Endothelial cell of hepatic sinusoid (primary cell): ENCODE data around the gene CXCL13.
"Not testable (repeated sequence)": the region's sequence is repeated elsewhere in the genome, so short reads cannot be mapped to it uniquely, and the experiment has no call there.

ENCODE experiments used
- in situ Hi-C: cut with HindIII; loops from 2 replicates; pipeline ENCODE4 v1.10.0; 2017; ENCODE audit warnings: low sequenced_read_pairs

Gene CXCL13, protein sequence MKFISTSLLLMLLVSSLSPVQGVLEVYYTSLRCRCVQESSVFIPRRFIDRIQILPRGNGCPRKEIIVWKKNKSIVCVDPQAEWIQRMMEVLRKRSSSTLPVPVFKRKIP

DNA sequence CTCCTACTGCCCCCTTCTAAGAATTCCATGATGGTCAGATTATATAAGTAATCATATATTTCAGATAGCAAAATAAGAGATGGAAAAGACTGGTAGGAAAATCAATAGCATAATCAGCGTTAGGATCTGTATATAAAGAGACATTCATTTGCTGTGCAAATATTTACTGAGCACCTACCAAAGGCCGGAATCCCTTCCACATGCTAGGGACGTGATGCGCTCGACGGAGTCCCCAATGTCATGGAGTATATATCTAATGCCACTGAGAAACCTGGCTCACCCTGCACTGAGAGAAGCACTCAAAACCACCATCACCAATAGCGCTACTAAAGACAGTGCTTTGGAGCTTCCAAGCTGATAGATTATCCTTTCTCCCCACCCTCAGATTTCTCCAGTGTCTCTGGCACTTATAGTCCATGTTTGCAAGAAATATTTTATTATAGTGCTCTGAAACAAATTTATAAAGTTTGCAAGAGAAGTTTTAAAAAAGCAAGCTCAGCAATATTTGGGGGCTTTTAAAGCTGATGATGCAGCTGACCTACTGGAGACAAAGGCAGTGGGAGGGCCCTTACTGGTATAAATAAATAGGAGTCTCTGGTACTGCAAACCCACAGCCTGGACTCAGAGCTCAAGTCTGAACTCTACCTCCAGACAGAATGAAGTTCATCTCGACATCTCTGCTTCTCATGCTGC, at the start of gene CXCL13:
Gene CXCL13, plus strand, starts transcription at position 611 of the 693 bp plus-strand sequence. Its CDS starts 46 bp downstream, at position 657.
- in situ Hi-C loops = loop anchor here (5.0 kb wide), 1 partner anchor 37 kb away; no protein-coding TSS in a partner anchor

DNA sequence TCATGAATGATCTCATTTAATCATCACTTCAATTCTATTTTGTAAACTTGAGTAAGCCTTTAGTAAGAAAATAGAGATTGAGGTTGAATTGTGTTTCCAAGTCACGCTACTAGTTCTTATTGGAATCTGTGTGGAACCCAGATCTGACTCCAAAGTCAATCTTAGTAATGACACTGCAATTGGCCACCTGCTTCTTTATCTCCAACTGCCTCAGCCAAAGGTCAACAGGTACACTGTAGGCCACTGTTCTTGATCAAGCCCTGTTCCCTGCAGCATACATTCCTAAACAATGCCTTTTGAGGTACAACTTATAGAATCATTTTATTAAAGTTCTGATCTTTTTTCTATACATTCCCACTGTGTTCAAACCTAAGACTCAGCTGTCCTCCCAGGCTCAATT, 45.5 kb upstream of the CXCL13 start:
- in situ Hi-C loops = no loop called here

DNA sequence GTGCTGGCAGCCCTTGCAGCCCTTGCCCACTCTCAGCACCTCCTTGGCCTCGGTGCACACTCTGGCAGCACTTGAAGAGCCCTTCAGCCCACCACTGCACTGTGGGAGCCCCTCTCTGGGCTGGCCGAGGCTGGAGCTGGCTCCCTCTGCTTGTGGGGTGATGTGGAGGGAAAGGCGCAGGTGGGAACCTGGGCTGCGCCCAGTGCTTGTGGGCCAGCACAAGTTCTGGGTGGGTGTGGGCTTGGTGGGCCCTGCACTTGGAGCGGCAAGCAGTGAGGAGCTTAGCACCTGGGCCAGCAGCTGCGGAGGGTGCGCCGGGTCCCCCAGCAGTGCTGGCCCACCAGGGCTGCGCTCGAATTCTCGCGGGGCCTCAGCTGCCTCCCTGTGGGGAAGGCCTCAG, 43.9 kb upstream of the CXCL13 start:
- in situ Hi-C loops = not testable (repeated sequence)

DNA sequence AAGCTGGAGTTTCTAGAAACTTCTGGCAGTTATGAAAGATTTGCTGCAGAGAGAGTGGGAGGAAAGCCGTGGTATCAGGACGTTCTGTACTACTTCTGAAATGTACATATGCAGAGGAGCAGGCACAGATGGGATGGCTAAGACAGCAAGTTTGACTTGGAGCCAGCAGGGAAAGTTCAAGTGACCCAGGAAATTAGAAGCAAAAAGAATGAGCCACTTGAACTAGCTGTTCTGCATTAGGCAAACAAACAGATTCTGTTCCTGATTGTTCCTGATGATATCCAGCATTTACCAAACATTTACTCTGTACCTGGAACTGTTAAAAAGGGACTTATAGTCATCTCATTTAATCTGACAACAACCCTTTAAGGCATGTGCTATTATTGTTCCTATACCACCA, 41.4 kb upstream of the CXCL13 start:
- in situ Hi-C loops = no loop called here

DNA sequence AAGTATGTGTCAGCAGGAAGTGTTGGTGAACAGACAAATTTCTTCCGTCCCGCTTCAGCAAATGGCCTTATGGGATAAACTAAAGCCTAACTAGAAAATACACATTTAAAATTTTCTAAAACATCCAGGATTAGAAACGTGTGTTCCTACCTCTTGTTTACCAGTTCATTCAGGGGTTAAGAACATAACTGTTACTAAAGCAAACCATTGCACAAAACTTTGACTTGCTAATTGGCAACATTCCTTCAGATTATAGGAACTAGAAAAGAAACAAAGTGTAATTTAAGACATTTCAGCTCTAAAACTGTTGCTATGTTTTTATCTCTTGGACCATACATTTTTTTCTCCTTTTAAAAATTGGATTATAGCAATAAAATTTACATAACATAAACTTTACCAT, 39.5 kb upstream of the CXCL13 start:
- in situ Hi-C loops = no loop called here

DNA sequence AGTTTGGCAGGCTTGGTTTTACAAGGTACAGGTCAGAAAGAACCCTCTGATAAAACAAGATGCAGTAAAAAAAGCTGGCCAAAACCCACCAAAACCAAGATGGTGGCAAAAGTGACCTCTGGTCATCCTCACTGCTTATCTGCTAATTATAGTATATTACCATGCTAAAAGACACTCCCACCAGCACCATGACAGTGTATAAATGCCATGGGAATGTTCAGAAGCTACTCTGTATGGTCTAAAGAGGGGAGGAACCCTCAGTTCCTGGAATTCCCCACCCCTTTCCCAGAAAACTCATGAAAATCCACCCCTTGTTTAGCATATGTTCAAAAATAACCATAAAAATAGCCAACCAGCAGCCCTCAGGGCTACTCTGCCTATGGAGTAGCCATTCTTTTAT, 38.1 kb upstream of the CXCL13 start:
- in situ Hi-C loops = no loop called here

DNA sequence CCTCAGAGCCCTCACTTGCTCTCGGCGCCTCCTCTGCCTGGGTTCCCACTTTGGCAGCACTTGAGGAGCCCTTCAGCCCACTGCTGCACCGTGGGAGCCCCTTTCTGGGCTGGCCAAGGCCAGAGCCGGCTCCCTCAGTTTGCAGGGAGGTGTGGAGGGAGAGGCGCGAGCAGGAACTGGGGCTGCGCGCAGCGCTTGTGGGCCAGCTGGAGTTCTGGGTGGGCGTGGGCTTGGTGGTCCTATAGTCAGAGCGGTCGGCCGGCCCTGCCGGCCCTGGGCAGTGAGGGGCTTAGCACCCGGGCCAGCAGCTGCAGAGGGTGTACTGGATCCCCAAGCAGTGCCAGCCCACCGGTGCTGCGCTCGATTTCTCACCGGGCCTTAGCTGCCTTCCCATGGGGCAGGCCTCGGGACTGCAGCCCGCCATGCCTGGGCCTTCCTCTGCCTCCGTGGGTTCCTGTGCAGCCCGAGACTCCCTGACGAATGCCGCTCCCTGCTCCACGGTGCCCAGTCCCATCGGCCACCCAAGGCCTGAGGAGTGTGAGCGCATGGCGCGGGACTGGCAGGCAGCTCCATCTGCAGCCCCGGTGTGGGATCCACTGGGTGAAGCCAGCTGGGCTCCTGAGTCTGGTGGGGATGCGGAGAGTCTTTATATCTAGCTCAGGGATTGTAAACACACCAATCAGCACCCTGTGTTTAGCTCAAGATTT, 35.0 kb upstream of the CXCL13 start:
- in situ Hi-C loops = not testable (repeated sequence)

DNA sequence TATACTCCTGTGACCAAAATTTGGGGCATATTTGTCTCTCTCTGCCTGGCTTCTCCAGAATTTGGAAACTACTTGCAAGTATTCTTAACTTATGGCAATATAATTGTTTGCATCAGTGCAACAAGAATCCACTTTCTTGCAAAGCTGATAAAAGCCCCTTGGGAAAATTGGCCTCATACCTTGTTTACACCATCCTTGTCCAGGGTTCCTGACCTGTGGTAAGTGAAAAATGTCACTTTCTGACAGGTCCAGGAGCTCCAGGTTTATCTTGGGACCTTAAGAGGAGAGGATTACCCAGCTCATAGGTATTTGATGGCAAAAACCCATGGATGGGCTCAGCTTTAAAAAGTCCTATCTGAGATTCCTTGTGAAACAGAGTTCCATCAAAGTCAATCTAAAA, 29.3 kb upstream of the CXCL13 start:
- in situ Hi-C loops = no loop called here

DNA sequence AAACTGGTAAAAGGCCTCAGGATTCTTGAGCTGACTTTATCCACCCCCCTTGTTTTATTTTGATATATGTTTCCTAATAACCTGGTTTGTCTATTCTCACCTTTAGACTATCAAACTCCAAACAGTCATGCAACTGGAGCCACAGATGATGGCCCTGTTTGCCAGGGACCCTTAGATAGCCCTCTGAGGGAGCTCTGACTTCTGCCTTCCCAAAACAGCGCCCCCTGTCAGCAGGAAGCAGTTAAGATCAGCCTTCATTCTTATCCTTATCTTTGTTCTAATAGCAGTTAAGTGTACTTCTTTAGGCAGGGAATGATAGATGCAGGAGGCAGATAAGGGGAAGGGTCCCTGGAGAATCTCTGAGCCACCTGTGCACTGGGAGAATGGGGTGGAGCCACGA, 27.5 kb upstream of the CXCL13 start:
- in situ Hi-C loops = no loop called here

DNA sequence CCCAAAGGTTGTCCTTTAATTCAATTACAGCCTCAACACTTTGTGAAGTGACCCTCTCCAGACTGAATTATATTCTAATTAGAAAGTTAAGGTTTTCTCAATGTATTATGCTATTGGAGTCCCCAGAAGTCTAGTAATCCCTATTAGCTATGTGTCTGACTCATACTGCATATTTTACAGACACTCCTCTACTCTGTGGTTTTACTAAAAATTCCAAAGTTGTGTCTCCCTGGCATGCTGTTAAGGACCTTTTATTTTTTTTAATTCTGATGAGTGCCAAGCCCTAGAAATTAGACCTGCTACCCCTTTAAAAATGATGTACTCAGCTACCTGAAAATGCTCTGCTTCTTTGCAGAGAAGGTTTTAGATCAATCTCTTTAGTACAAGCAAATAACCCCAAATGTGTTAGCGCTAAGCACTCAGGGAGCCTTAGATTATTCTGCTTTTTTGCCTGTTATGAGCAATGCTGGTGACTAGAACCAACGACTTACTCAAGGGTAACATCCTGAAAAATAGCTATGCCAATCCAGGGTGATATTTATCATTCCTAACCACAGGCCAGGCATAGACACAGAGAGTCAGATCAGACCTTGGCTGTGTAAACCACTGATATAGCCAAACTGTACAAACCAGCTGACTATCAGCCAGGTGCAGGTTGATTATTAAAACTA, 26.1 kb upstream of the CXCL13 start:
- in situ Hi-C loops = no loop called here

DNA sequence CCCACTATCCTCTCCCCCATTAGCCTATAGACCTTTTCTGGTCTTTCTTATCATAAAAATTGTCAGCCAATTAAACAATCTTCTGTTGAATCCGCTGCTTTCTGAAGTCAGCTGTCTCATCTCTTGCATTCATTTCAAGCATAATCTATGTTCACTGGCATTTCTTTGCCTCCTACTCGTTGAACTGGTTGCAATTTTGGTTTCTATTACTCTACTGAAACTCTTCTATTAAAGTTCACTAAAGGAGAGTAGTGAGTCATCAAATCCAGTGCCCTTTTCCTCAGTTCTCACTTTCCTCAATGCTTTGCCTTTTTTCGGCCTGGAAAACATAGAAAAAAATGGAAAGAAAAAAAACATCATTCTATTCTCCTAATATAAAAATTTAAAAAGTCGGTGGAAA, 23.9 kb upstream of the CXCL13 start:
- in situ Hi-C loops = no loop called here

DNA sequence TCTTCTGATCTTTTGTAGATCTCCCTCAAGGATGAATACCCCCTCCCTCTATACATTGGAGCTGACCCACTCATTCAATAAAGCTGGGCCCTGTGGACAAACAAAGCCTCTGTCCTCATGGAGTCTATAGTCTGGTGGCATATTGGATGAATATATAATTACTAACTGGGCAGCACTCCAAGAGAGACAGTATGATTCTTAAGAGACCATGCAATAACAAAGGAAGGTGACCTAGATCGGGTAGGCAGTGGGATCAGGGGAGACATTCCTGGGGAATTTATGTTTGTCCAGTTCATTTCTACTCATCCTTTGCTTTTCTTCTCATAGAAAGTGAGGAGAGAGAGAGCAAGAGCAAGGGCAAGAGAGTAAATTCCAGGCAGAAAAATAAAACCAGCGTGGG, 23.5 kb upstream of the CXCL13 start:
- in situ Hi-C loops = no loop called here

DNA sequence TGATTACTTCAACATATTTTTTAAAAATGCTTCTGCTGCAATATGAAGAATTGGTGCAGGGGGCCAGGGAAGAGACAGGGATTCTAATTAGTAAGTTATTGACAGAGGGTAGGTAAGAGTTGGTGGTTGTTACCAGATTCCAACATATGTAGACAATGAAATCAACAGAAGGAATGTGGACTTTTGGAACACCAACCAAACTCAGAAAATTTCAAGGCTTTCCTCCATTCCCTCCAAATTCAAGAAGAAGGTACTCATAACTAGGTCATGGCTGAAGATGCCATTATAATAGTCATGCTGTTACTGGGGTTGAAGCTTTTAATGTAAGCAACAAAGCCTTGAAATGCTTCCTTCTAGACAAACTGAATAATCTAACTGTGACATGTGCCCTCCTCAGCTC, 22.9 kb upstream of the CXCL13 start:
- in situ Hi-C loops = no loop called here

DNA sequence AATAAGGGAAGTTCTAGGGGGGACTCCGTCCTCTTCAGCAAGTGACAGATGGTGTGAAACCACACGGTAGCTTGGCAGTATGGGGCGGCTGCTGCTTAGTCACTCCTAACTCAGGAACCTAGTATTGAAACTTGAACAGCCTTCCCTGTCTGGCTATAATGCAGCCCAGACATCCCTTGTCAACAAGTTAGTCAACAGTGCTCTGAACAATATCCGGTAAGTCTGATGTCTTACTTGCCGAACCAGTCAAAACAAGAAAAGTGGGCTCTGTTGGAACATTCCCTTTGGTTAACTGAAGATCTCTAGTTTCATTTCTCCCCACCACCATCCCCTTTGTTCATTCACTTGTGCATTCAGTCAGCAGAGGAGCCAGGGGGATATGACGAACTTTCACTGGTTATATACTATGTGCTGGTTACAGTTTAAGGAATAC, 18.7 kb upstream of the CXCL13 start:
- in situ Hi-C loops = no loop called here

DNA sequence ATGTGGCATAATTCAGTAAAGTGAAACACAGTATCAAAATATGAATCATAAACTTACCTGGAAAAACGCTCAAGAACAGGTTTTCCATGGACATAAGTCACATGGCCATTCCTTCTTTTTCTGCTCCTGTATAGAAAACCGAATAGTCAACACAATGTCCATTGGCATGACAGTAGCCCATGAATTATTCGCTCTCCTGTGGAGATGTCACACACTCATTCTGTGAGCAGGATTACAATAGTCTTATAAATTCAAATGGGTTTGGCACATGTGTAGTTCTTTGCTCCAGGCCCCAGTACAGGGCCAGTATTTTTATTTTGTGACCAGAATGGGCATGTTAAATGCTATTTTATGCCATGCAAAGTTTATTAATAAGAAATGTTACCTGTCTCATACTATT, 15.1 kb upstream of the CXCL13 start:
- in situ Hi-C loops = no loop called here

DNA sequence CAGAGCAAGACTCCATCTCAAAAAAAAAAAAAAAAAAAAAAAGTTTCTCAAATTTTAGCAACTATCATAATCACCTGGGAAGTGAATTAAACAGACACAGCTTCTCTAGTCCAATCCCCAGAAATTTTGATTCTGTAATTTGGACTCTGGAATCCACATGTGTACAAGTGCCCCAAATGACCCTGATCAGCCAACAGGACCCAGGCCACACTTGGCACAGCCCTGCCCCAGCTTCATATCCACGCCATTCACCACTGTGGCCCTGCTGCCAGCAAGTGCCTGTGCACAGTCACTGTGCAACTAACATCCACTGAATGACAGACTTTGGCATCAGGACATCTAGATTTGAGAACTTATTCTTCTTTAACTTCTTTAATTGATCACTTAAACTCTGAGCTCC, 14.1 kb upstream of the CXCL13 start:
- in situ Hi-C loops = no loop called here

DNA sequence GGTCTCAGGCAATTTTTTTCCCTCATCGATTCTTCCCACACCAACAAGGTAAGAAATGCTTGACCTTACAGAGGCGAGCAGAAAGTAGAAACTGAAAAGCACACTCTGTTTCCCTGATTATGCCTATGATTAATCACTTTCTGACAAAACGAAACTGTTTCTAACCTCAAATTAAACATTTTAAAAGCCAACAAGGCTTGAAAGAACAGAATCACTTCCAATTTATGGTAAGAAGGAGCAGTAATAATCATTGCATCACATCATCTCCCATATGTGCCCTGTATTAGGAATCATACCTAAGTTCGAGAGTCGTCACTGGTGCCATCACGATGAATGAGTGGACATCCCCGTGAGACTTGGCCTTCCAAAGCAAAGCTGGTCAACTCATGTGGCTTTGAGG, 12.5 kb upstream of the CXCL13 start:
- in situ Hi-C loops = no loop called here

DNA sequence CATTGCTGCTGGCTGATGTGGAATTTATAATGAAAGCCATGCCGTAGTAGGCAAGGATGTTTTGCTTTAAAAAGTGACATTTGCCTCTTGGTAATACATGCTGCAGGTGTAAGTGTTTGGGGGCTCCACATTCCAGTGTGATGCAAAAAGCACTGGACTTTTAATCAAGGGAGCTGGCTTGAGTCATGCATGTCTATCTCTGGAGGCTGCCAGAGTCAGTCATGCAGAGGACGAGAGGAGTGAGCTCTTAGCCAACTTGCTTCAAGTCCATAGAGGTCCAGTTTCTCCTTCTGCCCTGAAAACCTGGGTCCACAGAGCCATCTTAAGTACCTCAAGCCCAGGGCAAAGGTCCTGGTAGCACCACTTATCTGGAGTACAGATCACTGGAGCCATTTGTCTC, 11.6 kb upstream of the CXCL13 start:
- in situ Hi-C loops = no loop called here

DNA sequence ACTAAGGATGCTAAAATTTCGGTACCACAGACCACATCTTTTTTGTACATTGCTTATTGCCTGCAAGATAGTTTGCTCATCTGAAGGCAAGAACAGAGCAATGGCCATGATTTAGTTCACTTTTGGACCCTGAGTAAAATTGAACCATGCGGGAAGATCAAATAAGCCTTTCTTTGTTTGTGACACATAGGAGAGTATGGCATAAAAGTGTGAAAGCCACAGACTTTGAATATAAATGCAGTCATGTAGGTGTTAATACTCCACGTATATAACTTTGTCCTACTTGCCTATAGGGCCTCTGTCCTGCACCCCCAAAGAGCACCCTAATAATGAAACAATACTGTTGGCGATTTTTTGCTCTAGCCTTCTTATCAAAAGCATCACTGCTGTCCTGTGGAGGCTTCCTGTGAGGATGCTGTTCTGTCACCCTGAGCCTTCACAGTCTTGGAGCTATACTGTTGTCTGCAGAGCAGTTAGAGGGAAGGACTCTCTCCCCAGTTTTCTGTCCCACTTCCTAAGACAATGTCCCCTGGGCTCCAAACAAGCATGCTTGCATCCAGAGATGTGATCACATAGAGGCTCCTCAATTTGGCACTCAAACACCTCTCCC, 10.2 kb upstream of the CXCL13 start:
- in situ Hi-C loops = no loop called here

DNA sequence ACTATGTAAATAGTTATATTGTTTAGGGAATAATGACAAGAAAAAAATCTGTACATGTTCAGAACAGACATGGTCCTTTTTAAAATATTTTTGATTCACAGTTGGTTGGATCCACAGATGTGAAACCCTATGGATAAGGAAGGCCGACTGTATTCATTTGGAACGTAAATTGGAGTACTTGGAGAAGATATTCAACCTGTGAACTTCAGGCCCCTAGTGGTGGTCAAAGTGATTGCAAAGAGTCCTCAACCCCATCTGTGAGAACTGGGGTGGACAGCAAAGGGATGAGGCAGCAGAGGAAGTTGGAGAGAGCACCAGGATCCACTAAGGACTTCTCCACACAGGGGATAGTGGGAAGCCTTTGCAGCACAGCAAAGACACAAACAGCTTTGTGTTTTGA, 6.2 kb upstream of the CXCL13 start:
- in situ Hi-C loops = no loop called here
